A204.1 (cell line): ENCODE data around the gene LRRTM4.
"Not testable (repeated sequence)": the region's sequence is repeated elsewhere in the genome, so short reads cannot be mapped to it uniquely, and the experiment has no call there.

Source experiments
- FAIRE-seq: peaks from 2 replicates; lab custom pipeline; 2012; peaks lifted over from hg19 to GRCh38; lab: Jason Lieb, UNC

Gene LRRTM4

DNA sequence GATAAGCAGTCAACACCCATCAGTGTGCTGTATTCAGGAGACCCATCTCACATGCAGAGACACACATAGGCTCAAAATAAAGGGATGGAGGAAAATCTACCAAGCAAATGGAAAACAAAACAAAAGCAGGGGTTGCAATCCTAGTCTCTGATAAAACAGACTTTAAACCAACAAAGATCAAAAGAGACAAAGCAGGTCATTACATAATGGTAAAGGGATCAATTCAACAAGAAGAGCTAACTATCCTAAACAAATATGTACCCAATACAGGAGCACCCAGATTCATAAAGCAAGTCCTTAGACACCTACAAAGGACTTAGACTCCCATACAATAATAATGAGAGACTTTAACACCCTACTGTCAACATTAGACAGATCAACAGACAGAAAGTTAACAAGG, 358.2 kb downstream of the LRRTM4 start:
- not testable (repeated sequence) for FAIRE-seq

DNA sequence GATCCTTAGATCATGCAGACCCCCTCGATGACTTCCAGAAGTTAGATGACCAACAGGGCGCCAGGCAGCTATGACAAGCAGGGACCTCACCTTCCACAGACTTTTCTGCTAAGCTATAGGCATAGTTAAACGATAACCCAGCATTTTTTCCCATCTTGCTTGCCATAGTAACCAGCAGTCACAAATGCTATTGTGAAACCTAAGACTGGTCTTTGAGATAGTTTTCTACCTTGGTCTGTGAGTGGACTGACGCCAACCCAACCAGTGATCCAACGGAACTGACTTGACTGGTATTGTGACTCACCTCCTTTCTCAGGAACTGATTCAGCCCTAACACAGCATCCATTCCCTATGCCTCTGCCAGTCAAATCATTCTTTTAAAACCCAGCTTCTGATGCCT, 361.2 kb downstream of the LRRTM4 start:
- no peak for FAIRE-seq

- no peak for FAIRE-seq
Observed at GRCh38 chr2:77156599-77156998, 365.6 kb downstream of the LRRTM4 start.

- no peak for FAIRE-seq
Observed at GRCh38 chr2:77155511-77155910, 366.7 kb downstream of the LRRTM4 start.

- no peak for FAIRE-seq
Observed at GRCh38 chr2:77149565-77149964, 372.6 kb downstream of the LRRTM4 start.

DNA sequence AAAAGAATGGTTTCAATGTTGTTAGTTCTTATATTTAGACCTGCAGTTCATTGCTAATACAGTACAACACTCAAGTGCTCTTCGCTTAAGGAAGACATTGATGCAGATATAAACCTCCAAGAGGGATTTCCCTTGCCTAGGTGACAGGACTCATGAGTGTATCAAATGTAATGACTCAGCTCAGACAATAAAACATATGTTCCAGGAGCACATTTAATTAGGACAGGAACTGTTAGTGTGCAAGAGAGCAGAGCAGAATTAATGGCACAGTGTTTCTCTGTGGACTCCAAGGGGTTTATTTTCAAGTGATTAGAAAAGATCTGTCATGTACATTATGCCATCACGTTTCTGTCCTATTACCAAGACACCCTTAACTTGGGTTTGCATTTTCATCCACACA, 375.0 kb downstream of the LRRTM4 start:
- no peak for FAIRE-seq

DNA sequence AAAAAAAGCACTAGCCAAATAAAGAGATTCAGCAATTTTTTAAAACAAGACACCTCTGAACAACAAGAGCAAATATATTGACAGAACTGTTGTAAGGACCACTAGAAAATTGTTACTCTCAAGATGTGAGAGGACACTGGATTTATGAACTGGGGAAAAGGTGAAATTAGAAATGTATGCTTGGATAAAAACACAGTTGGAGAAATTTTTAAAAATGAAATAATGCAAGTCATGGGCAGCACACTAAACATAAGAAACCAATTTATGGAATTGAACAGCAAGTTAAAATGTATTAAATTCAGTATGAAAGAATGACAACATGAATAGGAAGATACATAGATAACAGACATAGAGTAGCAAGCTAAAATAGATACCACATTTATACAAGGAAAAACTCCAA, 377.4 kb downstream of the LRRTM4 start:
- no peak for FAIRE-seq

DNA sequence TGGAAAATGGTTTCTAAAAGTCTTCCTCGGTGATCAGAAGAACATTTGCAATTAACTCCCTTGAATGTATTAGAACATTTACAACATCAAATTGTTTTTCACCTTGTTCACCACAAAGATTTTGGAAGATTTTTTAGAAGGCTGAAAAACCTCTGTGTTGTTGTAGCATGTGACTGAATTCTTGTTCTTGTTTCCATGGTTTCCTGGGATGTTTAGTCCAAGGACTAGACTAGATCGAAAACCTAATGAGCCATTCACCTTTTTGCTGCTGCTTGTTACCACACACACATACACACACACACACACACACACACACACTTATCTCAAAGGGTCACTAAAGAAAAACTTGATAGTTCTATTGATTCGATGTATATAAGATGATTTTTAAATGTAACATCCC, 380.0 kb downstream of the LRRTM4 start:
- no peak for FAIRE-seq

DNA sequence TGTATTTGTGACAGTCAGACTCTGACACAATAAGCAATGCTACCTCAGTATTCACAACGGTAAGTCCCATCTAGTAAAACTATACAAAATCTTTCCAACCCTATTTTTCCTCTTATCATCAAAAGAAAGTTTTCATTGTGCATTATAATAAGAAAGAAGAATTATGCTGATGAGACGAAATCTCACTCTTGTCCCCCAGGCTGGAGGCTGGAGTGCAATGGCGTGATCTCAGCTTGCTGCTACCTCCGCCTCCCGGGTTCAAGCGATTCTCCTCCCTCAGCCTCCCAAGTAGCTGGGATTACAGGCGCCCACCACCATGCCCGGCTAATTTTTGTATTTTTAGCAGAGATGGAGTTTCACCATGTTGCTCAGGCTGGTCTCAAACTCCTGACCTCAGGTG, 393.7 kb downstream of the LRRTM4 start:
- FAIRE-seq = not testable (repeated sequence)

DNA sequence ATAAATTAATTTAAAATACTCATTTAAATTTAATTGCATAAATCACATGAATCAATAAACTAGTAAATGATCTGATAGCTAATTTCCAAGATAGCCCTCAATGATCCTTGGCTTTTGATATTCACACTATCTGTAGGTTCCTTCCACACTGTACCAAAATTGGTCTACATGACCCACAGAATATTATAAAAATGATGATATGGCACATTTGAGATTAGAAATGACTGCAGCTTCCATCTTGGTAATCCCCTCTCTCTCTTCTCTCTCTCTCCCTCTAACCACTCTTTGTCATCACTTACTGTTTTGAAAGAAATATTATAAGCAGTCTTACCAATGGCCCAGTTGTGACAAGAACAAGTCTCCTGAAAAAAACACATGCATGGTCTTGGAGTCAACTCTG, 394.8 kb downstream of the LRRTM4 start:
- FAIRE-seq = no peak

GRCh38 chr2:77121518-77121917, 400.7 kb downstream of the LRRTM4 start:
- FAIRE-seq = no peak

DNA sequence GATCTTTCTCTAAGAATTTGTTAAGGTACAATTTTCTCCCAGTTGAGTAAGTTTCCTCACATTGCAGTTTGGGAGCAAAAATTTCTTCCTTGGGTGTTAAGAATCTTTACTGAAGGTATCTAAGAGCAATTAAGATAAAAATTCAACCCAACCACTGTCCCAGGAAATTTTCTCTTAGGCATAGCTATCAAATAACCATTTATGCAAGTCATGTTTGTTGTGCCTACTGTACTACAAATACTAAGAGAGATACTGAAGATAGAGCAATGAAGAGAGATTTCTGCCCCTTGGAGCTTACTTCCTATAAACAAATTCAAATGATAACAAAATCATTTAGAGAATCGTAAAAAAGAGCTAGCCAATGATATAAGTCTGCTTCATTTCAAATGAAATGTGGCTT, 402.8 kb downstream of the LRRTM4 start:
- no peak for FAIRE-seq

DNA sequence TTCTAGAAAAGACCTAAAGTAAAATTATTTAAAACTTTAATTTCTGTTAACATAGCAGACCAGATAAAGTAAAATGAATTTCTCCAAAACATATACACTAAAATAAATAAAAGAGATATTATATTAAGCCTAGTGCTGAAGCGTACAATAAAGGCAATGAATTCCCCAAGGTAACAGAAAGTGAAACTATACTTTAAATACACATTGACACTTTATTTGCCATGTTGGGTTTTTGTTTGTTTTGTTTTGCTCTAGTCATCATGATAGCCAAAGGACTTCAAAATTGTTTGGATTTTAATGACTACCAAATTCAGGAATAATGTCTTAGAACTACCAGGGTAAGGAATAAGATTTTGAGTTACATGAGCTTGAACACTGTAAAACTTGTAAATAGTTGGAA, 413.3 kb downstream of the LRRTM4 start:
- peak; percentile 60 for FAIRE-seq

DNA sequence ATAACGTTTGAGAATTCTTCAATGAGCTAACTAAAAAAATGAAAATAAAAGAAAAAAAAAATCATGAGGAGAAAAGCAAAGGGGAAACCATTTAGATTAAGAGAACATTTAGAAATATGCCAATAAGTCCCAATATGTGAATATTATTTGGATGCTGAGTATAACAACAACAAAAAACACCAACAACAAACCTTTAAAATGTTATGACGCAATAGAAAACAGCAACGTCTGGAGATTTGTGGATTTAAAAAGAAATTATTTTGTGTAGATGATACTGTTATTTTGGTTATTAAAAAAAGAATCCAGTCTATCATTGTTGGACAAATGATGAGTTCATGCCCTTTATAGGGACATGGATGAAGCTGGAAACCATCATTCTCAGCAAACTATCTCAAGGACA, 417.2 kb downstream of the LRRTM4 start:
- no peak for FAIRE-seq

DNA sequence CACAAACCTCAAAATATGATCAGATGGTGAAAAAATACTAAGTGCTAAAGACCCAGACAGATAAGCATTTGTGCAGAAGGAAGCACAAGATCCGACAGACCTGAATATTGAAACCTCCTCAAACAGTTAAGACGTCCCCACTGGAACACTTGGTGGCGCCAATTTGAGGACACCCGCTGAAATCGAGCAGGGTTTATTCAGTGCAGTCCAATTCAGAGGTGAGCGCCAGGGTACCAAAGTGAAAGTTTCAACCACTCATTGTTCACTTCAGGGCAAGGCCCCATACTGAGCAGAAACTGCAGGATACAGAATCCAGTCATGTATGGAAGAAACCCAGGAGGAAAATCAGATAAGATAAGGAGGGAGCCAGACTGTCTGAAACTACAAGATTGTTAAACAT, 417.6 kb downstream of the LRRTM4 start:
- no peak for FAIRE-seq

DNA sequence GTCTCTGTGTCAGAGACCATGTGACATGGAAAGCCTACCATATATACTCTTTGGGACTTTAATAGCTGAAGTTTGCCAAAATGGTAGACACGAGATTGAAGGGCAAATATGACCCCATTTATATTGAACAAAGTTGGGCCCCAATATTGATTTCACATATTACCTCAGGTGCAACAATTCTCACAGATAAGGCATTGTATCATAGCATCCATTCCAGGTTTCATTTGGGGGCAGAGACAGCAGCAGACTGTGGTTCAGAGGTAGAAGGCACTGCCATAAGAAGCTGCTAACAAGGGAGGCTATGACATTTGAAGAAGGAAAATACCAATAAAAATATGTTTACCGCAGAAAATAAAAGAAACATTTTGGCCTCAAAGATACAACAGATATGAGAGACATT, 419.2 kb downstream of the LRRTM4 start:
- FAIRE-seq = no peak

DNA sequence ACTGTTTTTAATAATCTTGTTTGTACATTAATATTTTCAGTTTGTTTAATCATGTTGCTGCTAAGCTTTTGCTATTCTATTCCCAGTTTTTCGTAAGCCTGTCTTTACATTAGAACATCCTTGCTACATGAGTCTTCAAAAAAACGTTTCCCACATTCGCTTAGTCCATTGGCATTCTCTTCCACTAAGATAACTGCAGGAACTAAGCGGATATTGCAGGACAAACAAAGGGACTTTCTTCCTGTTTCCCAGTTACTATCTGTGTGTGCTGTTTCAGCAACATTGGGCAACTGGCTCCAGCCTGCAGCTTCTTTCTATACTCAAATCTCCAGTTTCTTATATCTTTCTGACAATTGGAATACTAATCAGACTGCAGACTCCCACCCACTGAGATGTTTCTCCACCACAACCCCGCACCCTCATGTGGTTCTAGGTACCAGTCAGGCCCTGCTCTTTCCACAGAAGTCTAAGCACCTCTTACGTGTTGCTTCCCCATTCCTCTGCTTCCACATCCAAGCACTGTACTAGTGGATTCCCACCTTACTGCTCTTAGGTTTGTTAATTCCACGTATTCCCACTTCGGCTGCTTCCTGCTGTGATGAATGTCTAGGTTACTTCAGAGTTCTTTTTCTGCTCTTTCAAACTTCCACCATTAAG, 420.3 kb downstream of the LRRTM4 start:
- FAIRE-seq = no peak

DNA sequence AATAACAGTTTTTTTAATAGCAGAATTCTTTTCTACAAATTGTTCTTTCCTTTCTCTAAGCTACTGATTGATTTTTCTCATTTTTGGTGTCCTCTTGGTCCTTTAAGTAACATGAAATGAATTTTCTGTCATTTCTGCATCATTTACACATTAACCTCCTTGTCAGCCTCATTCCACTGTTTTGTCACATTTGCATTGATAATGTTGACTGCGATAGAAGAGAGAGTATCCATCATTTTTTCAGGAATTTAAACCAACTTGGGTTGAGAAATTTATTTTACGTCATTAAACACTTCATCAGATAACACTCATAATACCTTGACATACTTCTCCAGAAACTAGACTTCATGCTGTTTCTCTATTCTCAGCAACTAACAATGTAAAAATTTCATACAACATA, 422.2 kb downstream of the LRRTM4 start:
- no peak for FAIRE-seq

GRCh38 chr2:77095525-77095924, 426.7 kb downstream of the LRRTM4 start:
- not testable (repeated sequence) for FAIRE-seq

- FAIRE-seq = no peak
Observed at GRCh38 chr2:77095096-77095495, 427.1 kb downstream of the LRRTM4 start.

- FAIRE-seq = not testable (repeated sequence)
Observed at GRCh38 chr2:77088424-77088823, 433.8 kb downstream of the LRRTM4 start.

GRCh38 chr2:77087987-77088414, 434.2 kb downstream of the LRRTM4 start:
- FAIRE-seq = no peak

DNA sequence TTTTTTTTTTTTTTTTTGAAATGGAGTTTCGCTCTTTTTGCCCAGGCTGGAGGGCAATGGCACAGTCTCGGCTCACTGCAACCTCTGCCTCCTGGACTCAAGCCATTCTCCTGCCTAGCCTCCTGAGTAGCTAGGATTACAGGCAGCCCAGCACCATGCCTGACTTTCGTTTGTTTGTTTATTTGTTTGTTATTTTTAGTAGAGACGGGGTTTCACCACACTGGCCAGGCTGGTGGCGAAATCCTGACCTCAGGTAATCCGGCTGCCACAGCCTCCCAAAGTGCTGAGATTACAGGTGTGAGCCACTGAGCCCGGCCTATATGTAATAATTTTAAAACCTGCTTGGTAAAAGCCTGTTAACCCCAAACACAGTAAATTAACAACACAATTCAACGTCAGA, 435.7 kb downstream of the LRRTM4 start:
- FAIRE-seq = no peak

GRCh38 chr2:77086051-77086450, 436.1 kb downstream of the LRRTM4 start:
- FAIRE-seq = no peak

DNA sequence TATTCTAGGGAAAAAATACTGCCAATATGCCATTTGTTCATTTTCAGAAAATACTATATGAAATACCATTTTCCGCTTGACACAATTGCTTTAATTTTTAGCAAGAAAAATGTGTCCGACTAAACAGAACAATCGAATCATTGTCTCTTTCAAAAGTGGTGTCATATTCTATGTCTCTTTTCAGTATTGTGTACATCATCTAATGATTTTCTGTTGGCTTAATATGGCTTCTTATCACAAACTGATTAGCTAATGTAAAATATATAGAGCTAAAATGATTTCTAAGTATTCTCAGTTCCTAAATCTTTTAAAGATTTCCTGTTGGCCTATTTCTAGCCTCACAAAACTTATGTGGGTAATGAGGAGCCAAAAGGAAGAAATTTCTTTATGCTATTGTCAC, 436.6 kb downstream of the LRRTM4 start:
- no peak for FAIRE-seq
